B cell (primary cell): ENCODE measurements around the gene CPPED1. TPM values are rescaled to one million over a fixed set of nuclear protein-coding genes. Genes with fewer than 3 reads are reported as not detected.

Experiments used
- ATAC-seq: fragments of 200-7000 bp; cut with Tn5 transposase; one replicate; pipeline ENCODE4 v1.10.0; 2021; ENCODE audit warnings: low read depth, mild to moderate bottlenecking, moderate number of reproducible peaks, moderate library complexity
- CTCF ChIA-PET: fragments of 350-600 bp; sonication (Branson Sonifier 250); formaldehyde crosslinking; loops from one replicate; lab custom pipeline; 2021; ENCODE audit warnings: antibody characterized with exemption, inconsistent platforms; lab: Charles Lee
- POLR2A ChIA-PET: fragments of 350-600 bp; sonication (Branson Sonifier 250); formaldehyde crosslinking; loops from one replicate; lab custom pipeline; 2021; ENCODE audit warnings: antibody characterized with exemption; lab: Charles Lee
- DNase-seq: peaks from one replicate; pipeline ENCODE4 v3.0.0; 2013
- H2AFZ ChIP-seq: 2 replicates; pipeline ENCODE4 v1.6.1; 2012; ENCODE audit warnings: mild to moderate bottlenecking, low read depth, low read length; ENCODE audit not compliant: insufficient read depth, poor library complexity, severe bottlenecking
- H3K27ac ChIP-seq, 2 donors: 1 replicate in 1 of 2; 2 replicates in 1 of 2; pipeline ENCODE4 v1.5.1; 2012 to 2013; ENCODE audit warnings: low read length in 2 of 2, mild to moderate bottlenecking in 2 of 2, moderate library complexity in 1 of 2
- H3K27me3 ChIP-seq, 4 experiments: fragments of 200-600 bp in 1 of 4; sonication (generic) in 1 of 4; replicated peaks in 1 of 4; 1 replicate in 2 of 4; 2 replicates in 2 of 4; pipeline versions ENCODE4 v1.6.1 to v1.7.0; 2013 to 2016; ENCODE audit warnings: low read length in 3 of 4, mild to moderate bottlenecking in 2 of 4, mixed read lengths in 1 of 4, moderate library complexity in 1 of 4; ENCODE audit not compliant: insufficient read depth in 4 of 4, control insufficient read depth in 3 of 4; ENCODE audit errors: control extremely low read depth in 1 of 4
- H3K36me3 ChIP-seq, 2 experiments: replicated peaks in 1 of 2; 1 replicate in 1 of 2; 2 replicates in 1 of 2; pipeline versions ENCODE4 v1.6.1 to v1.7.1; 2013; ENCODE audit warnings: low read length in 1 of 2; ENCODE audit not compliant: insufficient read depth in 2 of 2, control insufficient read depth in 1 of 2; ENCODE audit errors: control extremely low read depth in 1 of 2, extremely low read depth in 1 of 2
- H3K4me1 ChIP-seq, 2 donors: fragments of 200-600 bp in 1 of 2; sonication (generic) in 1 of 2; 1 replicate in 1 of 2; 2 replicates in 1 of 2; pipeline versions ENCODE4 v1.5.1 to v1.6.1; 2013 to 2017; ENCODE audit warnings: low read length in 2 of 2; ENCODE audit not compliant: control insufficient read depth in 2 of 2, insufficient read depth in 2 of 2
- H3K4me2 ChIP-seq: replicated peaks from 2 replicates; pipeline ENCODE3; 2012; ENCODE audit warnings: mild to moderate bottlenecking, low read depth, low read length; ENCODE audit not compliant: poor library complexity, severe bottlenecking
- H3K4me3 ChIP-seq, 5 experiments: fragments of 200-600 bp in 1 of 5; sonication (generic) in 1 of 5; 1 replicate in 3 of 5; 2 replicates in 2 of 5; pipeline versions ENCODE4 v1.5.1 to v1.7.0; 2011 to 2016; ENCODE audit warnings: low read length in 4 of 5, mild to moderate bottlenecking in 4 of 5, low read depth in 2 of 5, control low read depth in 1 of 5, moderate library complexity in 1 of 5; ENCODE audit not compliant: insufficient read depth in 1 of 5; ENCODE audit errors: control extremely low read depth in 1 of 5, extremely low read depth in 1 of 5
- H3K79me2 ChIP-seq: fragments of 200-600 bp; sonication (generic); one replicate; pipeline ENCODE4 v1.6.0; 2016; ENCODE audit warnings: low read length; ENCODE audit not compliant: control insufficient read depth, insufficient read depth
- H3K9ac ChIP-seq: fragments of 200-600 bp; sonication (generic); 2 replicates; pipeline ENCODE4 v1.6.1; 2017; ENCODE audit warnings: mild to moderate bottlenecking, low read length, moderate library complexity
- H3K9me3 ChIP-seq, 3 donors: one replicate each; pipeline versions ENCODE4 v1.6.1 to v1.7.1; 2013; ENCODE audit warnings: low read length in 2 of 3; ENCODE audit not compliant: control insufficient read depth in 2 of 3, insufficient read depth in 1 of 3; ENCODE audit errors: control extremely low read depth in 1 of 3
- H4K20me1 ChIP-seq: 2 replicates; pipeline ENCODE4 v1.6.0; 2012; ENCODE audit warnings: mild to moderate bottlenecking, low read length; ENCODE audit not compliant: insufficient read depth, control insufficient read depth, poor library complexity, severe bottlenecking
- H3K27ac Mint-ChIP-seq: one replicate; pipeline ENCODE4 v1.8.0; 2021; ENCODE audit warnings: mixed read lengths
- H3K27me3 Mint-ChIP-seq: one replicate; pipeline ENCODE4 v1.8.0; 2021; ENCODE audit warnings: mixed read lengths
- H3K4me1 Mint-ChIP-seq: one replicate; pipeline ENCODE4 v1.8.0; 2021; ENCODE audit warnings: mixed read lengths
- H3K4me3 Mint-ChIP-seq: one replicate; pipeline ENCODE4 v1.8.0; 2021; ENCODE audit warnings: mixed read lengths
- H3K9me3 Mint-ChIP-seq: one replicate; pipeline ENCODE4 v1.8.0; 2022; ENCODE audit warnings: mixed read lengths; ENCODE audit not compliant: insufficient read depth
- CTCF ChIP-seq: fragments of 200-600 bp; IDR thresholded peaks from one replicate; pipeline ENCODE4 v1.8.0; 2022; ENCODE audit warnings: antibody characterized with exemption, mild to moderate bottlenecking
- EZH2 ChIP-seq: IDR thresholded peaks from 2 replicates; pipeline ENCODE4 v1.6.1; 2012; ENCODE audit warnings: borderline replicate concordance, low read depth, mild to moderate bottlenecking, moderate library complexity, low read length; ENCODE audit not compliant: insufficient read depth, poor library complexity, severe bottlenecking
- WGBS: methylation state at CpG from one replicate; pipeline ENCODE4 v1.1.5; 2013; ENCODE audit warnings: missing lambda C conversion rate; ENCODE audit not compliant: insufficient coverage; 5-methylcytosine and 5-hydroxymethylcytosine counted together
- intact Hi-C: fragments of 100-400 bp; cut with micrococcal nuclease; formaldehyde crosslinking; loops from one replicate; pipeline ENCODE4 v1.10.0; 2022
- polyA plus RNA-seq: library from polyadenylated mRNA; depleted of rRNA; stranded (reverse); fragments of >200 nt; gene quantifications from 2 replicates; pipeline ENCODE4 v1.2.3, GENCODE V29; 2012
- total RNA-seq, 2 donors: library from RNA; stranded (reverse); fragments of 120-200 nt in 1 of 2; gene quantifications; 1 replicate in 1 of 2; 2 replicates in 1 of 2; pipeline versions ENCODE4 v1.2.3 to v1.2.4, GENCODE V29; 2013 to 2022

The CPPED1 gene
- total and polyA plus RNA-seq, 2 donors (not counting 1 experiment from before 2014, with no cell fraction given) = 5.9 to 11.3 TPM

- POLR2A ChIA-PET = no interaction called here
- no peaks in the 10 kb centered on the region for H3K27me3 ChIP-seq
- ATAC-seq (no peak), DNase-seq (no peak)
- H3K9ac ChIP-seq = no peak overlapping the region
- no peaks in the 10 kb centered on the region for H3K9me3 ChIP-seq
- H3K36me3 ChIP-seq = peaks cover 0 to 7% of the 10 kb centered on the region in 2 experiments
- H3K79me2 ChIP-seq = no peaks in the 10 kb centered on the region
- H4K20me1 ChIP-seq = no peaks in the 10 kb centered on the region
- Mint-ChIP-seq H3K27me3 (no peaks in the 10 kb centered on the region), H3K9me3 (no peaks in the 10 kb centered on the region), H3K27ac (no peak overlapping the region), H3K4me3 (no peak overlapping the region), H3K4me1 (no peaks in the 10 kb centered on the region)
- CTCF ChIA-PET = no interaction called here
- TF ChIP-seq CTCF (no peak), EZH2 (no peak)
- no peak overlapping the region for H3K27ac ChIP-seq
- H2AFZ ChIP-seq = no peak overlapping the region
- intact Hi-C loops = no loop called here
- no peak overlapping the region for H3K4me2 ChIP-seq
- H3K4me1 ChIP-seq = no peaks in the 10 kb centered on the region
- 100% methylated on average over 4 of the region's 7 CpGs for WGBS
- no peak overlapping the region for H3K4me3 ChIP-seq
Observed at GRCh38 chr16:12769525-12769924, 34.2 kb downstream of the CPPED1 start.

GRCh38 chr16:12767897-12768296, 35.8 kb downstream of the CPPED1 start:
- no peak for ATAC-seq
- POLR2A ChIA-PET = no interaction called here

More at GRCh38 chr16:12767897-12768296, 35.8 kb downstream of the CPPED1 start:
- intact Hi-C loops = no loop called here
- Mint-ChIP-seq H3K4me3 (no peak overlapping the region), H3K27ac (no peak overlapping the region), H3K9me3 (no peaks in the 10 kb centered on the region), H3K4me1 (no peaks in the 10 kb centered on the region), H3K27me3 (no peaks in the 10 kb centered on the region)
- H2AFZ ChIP-seq = no peak overlapping the region
- no peak overlapping the region for H3K4me2 ChIP-seq
- H3K4me3 ChIP-seq = no peak overlapping the region
- TF ChIP-seq EZH2 (no peak), CTCF (no peak)
- H3K27ac ChIP-seq = no peak overlapping the region
- H3K79me2 ChIP-seq = no peaks in the 10 kb centered on the region
- H3K9me3 ChIP-seq = no peaks in the 10 kb centered on the region
- CTCF ChIA-PET = interaction anchor here (0.5 kb wide), 1 partner anchor 35 kb away, joined by 4 read pairs; no protein-coding TSS in a partner anchor
- H3K36me3 ChIP-seq = peaks cover 0 to 4% of the 10 kb centered on the region in 2 experiments
- no peaks in the 10 kb centered on the region for H4K20me1 ChIP-seq
- H3K4me1 ChIP-seq = no peaks in the 10 kb centered on the region
- H3K27me3 ChIP-seq = no peaks in the 10 kb centered on the region
- DNase-seq = no peak
- WGBS = 100% methylated on average over 1 of the region's 6 CpGs
- no peak overlapping the region for H3K9ac ChIP-seq
